Loucy (cell line): ENCODE measurements around the gene SCMH1.

Source experiments
- H2AFZ ChIP-seq: fragments of 200-600 bp; sonication (generic); 2 replicates; pipeline ENCODE4 v1.6.0; 2016; ENCODE audit warnings: antibody characterized with exemption, mild to moderate bottlenecking, low read length, moderate library complexity
- H3F3A ChIP-seq: fragments of 200-600 bp; 2 replicates; pipeline ENCODE4 v1.6.0; 2016; ENCODE audit warnings: antibody characterized with exemption, low read depth, mild to moderate bottlenecking
- H3K27me3 ChIP-seq: fragments of 200-600 bp; sonication (generic); 2 replicates; pipeline ENCODE4 v1.6.1; 2014; ENCODE audit warnings: low read length, mild to moderate bottlenecking; ENCODE audit not compliant: insufficient read depth, poor library complexity, severe bottlenecking
- H3K36me3 ChIP-seq: fragments of 200-600 bp; sonication (generic); 2 replicates; pipeline ENCODE4 v1.6.1; 2016; ENCODE audit warnings: low read length; ENCODE audit not compliant: insufficient read depth
- H3K4me1 ChIP-seq: fragments of 200-600 bp; sonication (generic); 2 replicates; pipeline ENCODE4 v1.5.1; 2014; ENCODE audit warnings: low read length, mild to moderate bottlenecking; ENCODE audit not compliant: insufficient read depth, poor library complexity, severe bottlenecking
- H3K4me2 ChIP-seq: fragments of 200-600 bp; sonication (generic); 2 replicates; pipeline ENCODE4 v1.6.0; 2014; ENCODE audit warnings: antibody characterized with exemption, low read length, low read depth, mild to moderate bottlenecking; ENCODE audit not compliant: poor library complexity, severe bottlenecking
- H3K4me3 ChIP-seq: fragments of 200-600 bp; sonication (generic); 2 replicates; pipeline ENCODE4 v1.5.1; 2014; ENCODE audit warnings: low read length, mild to moderate bottlenecking, mixed read lengths; ENCODE audit not compliant: poor library complexity, severe bottlenecking
- H3K79me2 ChIP-seq: fragments of 200-600 bp; sonication (generic); 2 replicates; pipeline ENCODE4 v1.6.1; 2014; ENCODE audit warnings: low read length; ENCODE audit not compliant: insufficient read depth
- H3K9ac ChIP-seq: fragments of 200-600 bp; sonication (generic); 2 replicates; pipeline ENCODE4 v1.6.0; 2014; ENCODE audit warnings: mild to moderate bottlenecking, low read depth, low read length, moderate library complexity; ENCODE audit not compliant: poor library complexity, severe bottlenecking
- H3K9me2 ChIP-seq: fragments of 200-600 bp; sonication (generic); replicated peaks from 2 replicates; pipeline ENCODE4 v1.6.1; 2016; ENCODE audit warnings: low read depth, low read length, mixed read lengths
- H3K9me3 ChIP-seq: fragments of 200-600 bp; sonication (generic); 2 replicates; pipeline ENCODE4 v1.6.1; 2014; ENCODE audit warnings: mild to moderate bottlenecking, antibody characterized with exemption, low read length, low read depth; ENCODE audit not compliant: insufficient read depth
- H4K20me1 ChIP-seq: fragments of 200-600 bp; sonication (generic); 2 replicates; pipeline ENCODE4 v1.6.0; 2014; ENCODE audit warnings: antibody characterized with exemption, low read length, mild to moderate bottlenecking; ENCODE audit not compliant: insufficient read depth, poor library complexity, severe bottlenecking
- EZH2phosphoT487 ChIP-seq: fragments of 200-600 bp; IDR thresholded peaks from 2 replicates; pipeline ENCODE4 v1.6.1; 2018; ENCODE audit warnings: antibody characterized with exemption, mild to moderate bottlenecking, moderate library complexity, borderline replicate concordance
- TF ChIP-seq, protein P1 (sequence below): fragments of 200-600 bp; sonication (generic); conservative IDR thresholded peaks from 2 replicates; pipeline ENCODE4 v1.5.1; 2014; ENCODE audit warnings: mild to moderate bottlenecking, antibody characterized with exemption, low read length

Gene SCMH1

DNA sequence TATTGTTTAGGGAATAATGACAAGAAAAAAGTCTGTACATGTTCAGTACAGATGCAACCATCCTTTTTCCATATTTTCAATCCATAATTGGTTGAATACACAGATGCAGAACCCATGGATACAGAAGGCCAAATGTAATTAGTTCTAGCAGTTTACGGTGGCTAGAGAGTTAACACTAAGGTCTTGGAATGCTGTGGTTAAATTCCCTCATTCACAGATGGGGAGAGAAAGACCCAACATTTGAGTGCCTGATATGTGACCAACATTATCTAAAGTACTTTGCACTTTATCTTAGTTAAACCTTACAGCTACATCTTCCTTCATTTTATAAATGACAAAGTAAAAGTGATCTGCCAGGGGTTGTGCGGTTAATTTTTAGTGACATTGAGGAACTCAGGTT, 5.3 kb downstream of the SCMH1 start:
- TF ChIP-seq, protein P1, sequence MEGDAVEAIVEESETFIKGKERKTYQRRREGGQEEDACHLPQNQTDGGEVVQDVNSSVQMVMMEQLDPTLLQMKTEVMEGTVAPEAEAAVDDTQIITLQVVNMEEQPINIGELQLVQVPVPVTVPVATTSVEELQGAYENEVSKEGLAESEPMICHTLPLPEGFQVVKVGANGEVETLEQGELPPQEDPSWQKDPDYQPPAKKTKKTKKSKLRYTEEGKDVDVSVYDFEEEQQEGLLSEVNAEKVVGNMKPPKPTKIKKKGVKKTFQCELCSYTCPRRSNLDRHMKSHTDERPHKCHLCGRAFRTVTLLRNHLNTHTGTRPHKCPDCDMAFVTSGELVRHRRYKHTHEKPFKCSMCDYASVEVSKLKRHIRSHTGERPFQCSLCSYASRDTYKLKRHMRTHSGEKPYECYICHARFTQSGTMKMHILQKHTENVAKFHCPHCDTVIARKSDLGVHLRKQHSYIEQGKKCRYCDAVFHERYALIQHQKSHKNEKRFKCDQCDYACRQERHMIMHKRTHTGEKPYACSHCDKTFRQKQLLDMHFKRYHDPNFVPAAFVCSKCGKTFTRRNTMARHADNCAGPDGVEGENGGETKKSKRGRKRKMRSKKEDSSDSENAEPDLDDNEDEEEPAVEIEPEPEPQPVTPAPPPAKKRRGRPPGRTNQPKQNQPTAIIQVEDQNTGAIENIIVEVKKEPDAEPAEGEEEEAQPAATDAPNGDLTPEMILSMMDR = no peak
- no peak for TF ChIP-seq EZH2phosphoT487
- Histone ChIP-seq H3K9ac (no peak overlapping the region), H3F3A (peaks cover 8% of the 10 kb centered on the region), H3K36me3 (no peaks in the 10 kb centered on the region), H3K27me3 (no peaks in the 10 kb centered on the region), H2AFZ (no peak overlapping the region), H3K9me3 (no peaks in the 10 kb centered on the region), H3K4me3 (peak overlapping the region; percentile 34), H3K4me2 (peak overlapping the region; percentile 94), H3K4me1 (peaks cover 47% of the 10 kb centered on the region), H4K20me1 (peaks cover 69% of the 10 kb centered on the region), H3K9me2 (no peaks in the 10 kb centered on the region), H3K79me2 (peaks cover 87% of the 10 kb centered on the region)

DNA sequence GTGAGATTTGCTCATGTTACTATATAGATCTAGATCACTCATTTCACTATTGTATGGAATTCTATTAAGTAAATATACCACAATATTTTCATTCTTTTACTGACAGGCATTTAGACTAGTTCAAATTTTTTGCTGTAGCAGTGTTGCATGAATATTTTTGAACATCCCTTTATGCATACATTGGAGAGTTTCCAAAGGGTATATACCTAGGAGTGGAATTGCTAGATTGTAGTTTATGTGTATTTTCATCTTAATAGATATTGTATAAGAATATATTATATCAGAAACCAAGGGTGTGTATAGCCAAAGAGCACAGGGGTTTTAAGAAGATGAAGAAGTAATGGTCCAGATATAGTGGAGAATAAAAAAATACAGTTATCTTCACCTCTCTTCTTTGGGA, 6.2 kb downstream of the SCMH1 start:
- Histone ChIP-seq H3K9ac (no peak overlapping the region), H2AFZ (no peak overlapping the region), H3F3A (peaks cover 6% of the 10 kb centered on the region), H3K4me2 (peak overlapping the region; percentile 94), H3K9me3 (no peaks in the 10 kb centered on the region), H3K4me1 (peaks cover 45% of the 10 kb centered on the region), H3K4me3 (no peak overlapping the region), H3K27me3 (no peaks in the 10 kb centered on the region), H3K36me3 (no peaks in the 10 kb centered on the region), H4K20me1 (peaks cover 72% of the 10 kb centered on the region), H3K79me2 (peaks cover 90% of the 10 kb centered on the region), H3K9me2 (no peaks in the 10 kb centered on the region)
- TF ChIP-seq, protein P1 = no peak
- no peak for TF ChIP-seq EZH2phosphoT487

DNA sequence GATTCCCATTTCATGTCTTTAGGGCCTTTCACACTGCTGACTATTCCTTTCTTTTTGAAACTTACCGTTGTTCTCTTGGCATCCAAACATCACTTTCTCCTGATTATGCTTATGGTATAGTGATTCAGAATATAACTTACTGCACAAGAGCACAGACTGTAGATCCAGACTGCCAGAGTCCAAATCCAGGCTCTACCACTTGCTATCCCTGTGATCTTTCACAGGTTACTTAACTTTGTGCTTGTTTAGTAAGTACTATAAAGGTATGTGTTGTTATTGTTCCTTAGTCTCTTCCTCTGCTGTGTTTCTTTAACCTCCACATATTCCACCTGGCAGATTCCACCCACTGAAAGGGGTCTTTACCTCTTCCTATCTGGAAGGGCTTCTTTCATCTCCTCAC, 8.4 kb downstream of the SCMH1 start:
- TF ChIP-seq EZH2phosphoT487 = no peak
- TF ChIP-seq, protein P1 = no peak
- Histone ChIP-seq H2AFZ (no peak overlapping the region), H3F3A (no peaks in the 10 kb centered on the region), H3K36me3 (no peaks in the 10 kb centered on the region), H3K79me2 (peaks cover 94% of the 10 kb centered on the region), H3K9me2 (no peaks in the 10 kb centered on the region), H3K4me2 (no peak overlapping the region), H3K27me3 (no peaks in the 10 kb centered on the region), H4K20me1 (peaks cover 70% of the 10 kb centered on the region), H3K4me1 (peaks cover 24% of the 10 kb centered on the region), H3K9ac (no peak overlapping the region), H3K9me3 (no peaks in the 10 kb centered on the region), H3K4me3 (no peak overlapping the region)
